WTC11 (cell line): ENCODE measurements around the gene ANKRD22. TPM values are rescaled to one million over a fixed set of nuclear protein-coding genes. Genes with fewer than 3 reads are reported as not detected.

Experiments
- ATAC-seq: fragments of 200-7000 bp; cut with Tn5 transposase; 2 replicates; pipeline ENCODE4 v1.10.0; 2021; ENCODE audit warnings: mild to moderate bottlenecking, moderate library complexity
- CTCF ChIA-PET: fragments of 300-600 bp; sonication (Branson Sonifier 250); formaldehyde crosslinking; loops from one replicate; lab custom pipeline; 2021; ENCODE audit warnings: antibody characterized with exemption; lab: Charles Lee
- POLR2A ChIA-PET: fragments of 350-600 bp; sonication (Branson Sonifier 250); formaldehyde crosslinking; loops from one replicate; lab custom pipeline; 2021; ENCODE audit warnings: antibody characterized with exemption; lab: Charles Lee
- DNase-seq: peaks from one replicate; pipeline ENCODE4 v3.0.0; 2021; ENCODE audit warnings: low spot score
- H3K27ac Mint-ChIP-seq: 2 replicates; pipeline ENCODE4 v1.8.0; 2021; ENCODE audit warnings: mixed read lengths
- H3K27me3 Mint-ChIP-seq: 2 replicates; pipeline ENCODE4 v1.8.0; 2021; ENCODE audit warnings: low read depth, mild to moderate bottlenecking, moderate library complexity, mixed read lengths
- H3K36me3 Mint-ChIP-seq: 2 replicates; pipeline ENCODE4 v1.8.0; 2021; ENCODE audit warnings: mixed read lengths
- H3K4me1 Mint-ChIP-seq: 2 replicates; pipeline ENCODE4 v1.8.0; 2022; ENCODE audit warnings: mixed read lengths
- H3K4me3 Mint-ChIP-seq: 2 replicates; pipeline ENCODE4 v1.8.0; 2021; ENCODE audit warnings: mild to moderate bottlenecking, moderate library complexity, mixed read lengths
- H3K9me3 Mint-ChIP-seq: 2 replicates; pipeline ENCODE4 v1.8.0; 2021; ENCODE audit warnings: mixed read lengths
- EMX1 ChIP-seq: fragments of 250-450 bp; sonication (Bioruptor Pico); IDR thresholded peaks from 2 replicates; pipeline ENCODE4 v1.8.0; 2021; ENCODE audit warnings: mild to moderate bottlenecking
- ETV6 ChIP-seq: sonication (generic); formaldehyde crosslinking; IDR thresholded peaks from 2 replicates; pipeline ENCODE4 v1.8.1; 2022; ENCODE audit warnings: mild to moderate bottlenecking, missing genetic modification reagents
- FOXJ3 ChIP-seq: sonication (generic); formaldehyde crosslinking; IDR thresholded peaks from 2 replicates; pipeline ENCODE4 v1.9.0; 2021; ENCODE audit warnings: missing genetic modification reagents, mild to moderate bottlenecking, borderline replicate concordance
- GTF2I ChIP-seq: fragments of 250-450 bp; sonication (Bioruptor Pico); conservative IDR thresholded peaks from 2 replicates; pipeline ENCODE4 v1.4.0; 2021; ENCODE audit warnings: mild to moderate bottlenecking
- JAZF1 ChIP-seq: fragments of 250-450 bp; sonication (Bioruptor Pico); IDR thresholded peaks from 2 replicates; pipeline ENCODE4 v1.9.0; 2021; ENCODE audit warnings: moderate library complexity, mild to moderate bottlenecking, inconsistent platforms
- MXD4 ChIP-seq: fragments of 250-450 bp; sonication (Bioruptor Pico); IDR thresholded peaks from 2 replicates; pipeline ENCODE4 v1.8.0; 2021; ENCODE audit warnings: mild to moderate bottlenecking, moderate library complexity, borderline replicate concordance
- NFYB ChIP-seq: sonication (generic); formaldehyde crosslinking; conservative IDR thresholded peaks from 2 replicates; pipeline ENCODE4 v1.8.0; 2022; ENCODE audit warnings: low read depth, missing genetic modification reagents
- NR3C1 ChIP-seq: sonication (generic); formaldehyde crosslinking; conservative IDR thresholded peaks from 2 replicates; pipeline ENCODE4 v1.8.1; 2023; ENCODE audit warnings: low read depth, mild to moderate bottlenecking, missing genetic modification reagents
- RORB ChIP-seq: fragments of 250-450 bp; sonication (Bioruptor Pico); IDR thresholded peaks from 2 replicates; pipeline ENCODE4 v1.9.0; 2021; ENCODE audit warnings: mild to moderate bottlenecking
- SP1 ChIP-seq: sonication (generic); formaldehyde crosslinking; conservative IDR thresholded peaks from 2 replicates; pipeline ENCODE4 v1.8.1; 2022; ENCODE audit warnings: missing genetic modification reagents
- ZNF138 ChIP-seq: sonication (generic); formaldehyde crosslinking; conservative IDR thresholded peaks from 2 replicates; pipeline ENCODE4 v1.8.1; 2022; ENCODE audit warnings: mild to moderate bottlenecking, moderate library complexity, missing genetic modification reagents
- ZNF232 ChIP-seq: sonication (generic); formaldehyde crosslinking; IDR thresholded peaks from 2 replicates; pipeline ENCODE4 v1.8.0; 2022; ENCODE audit warnings: mild to moderate bottlenecking, missing genetic modification reagents
- ZNF317 ChIP-seq: sonication (generic); formaldehyde crosslinking; IDR thresholded peaks from 2 replicates; pipeline ENCODE4 v1.8.1; 2023; ENCODE audit warnings: low read depth, mild to moderate bottlenecking, moderate library complexity, missing genetic modification reagents, borderline replicate concordance
- total RNA-seq: library from RNA; stranded (reverse); gene quantifications from 3 replicates; pipeline ENCODE4 v1.2.3, GENCODE V29; 2021
- TF ChIP-seq, protein P1 (sequence below): sonication (generic); formaldehyde crosslinking; IDR thresholded peaks from 2 replicates; pipeline ENCODE4 v1.8.1; 2022; ENCODE audit warnings: mild to moderate bottlenecking, missing genetic modification reagents, moderate library complexity, borderline replicate concordance
- TF ChIP-seq, protein P2 (sequence below): sonication (generic); formaldehyde crosslinking; IDR thresholded peaks from 2 replicates; pipeline ENCODE4 v1.8.1; 2023; ENCODE audit warnings: mild to moderate bottlenecking, missing genetic modification reagents, moderate library complexity
- TF ChIP-seq, protein P3 (sequence below): fragments of 250-450 bp; sonication (Bioruptor Pico); IDR thresholded peaks from 2 replicates; pipeline ENCODE4 v2.1.2; 2022; ENCODE audit warnings: mild to moderate bottlenecking, moderate library complexity
- TF ChIP-seq, protein P4 (sequence below): sonication (generic); formaldehyde crosslinking; IDR thresholded peaks from 2 replicates; pipeline ENCODE4 v1.8.1; 2023; ENCODE audit warnings: mild to moderate bottlenecking, moderate library complexity, missing genetic modification reagents
- TF ChIP-seq, protein P5 (sequence below): sonication (generic); formaldehyde crosslinking; IDR thresholded peaks from 2 replicates; pipeline ENCODE4 v1.8.0; 2022; ENCODE audit warnings: missing genetic modification reagents
- TF ChIP-seq, protein P6 (sequence below): sonication (generic); formaldehyde crosslinking; IDR thresholded peaks from 2 replicates; pipeline ENCODE4 v1.8.0; 2022; ENCODE audit warnings: mild to moderate bottlenecking, missing genetic modification reagents
- TF ChIP-seq, protein P7 (sequence below): sonication (generic); formaldehyde crosslinking; IDR thresholded peaks from 2 replicates; pipeline ENCODE4 v1.8.1; 2022; ENCODE audit warnings: mild to moderate bottlenecking, moderate library complexity, missing genetic modification reagents
- TF ChIP-seq, protein P8 (sequence below): fragments of 250-450 bp; sonication (Bioruptor Pico); IDR thresholded peaks from 2 replicates; pipeline ENCODE4 v1.9.0; 2021; ENCODE audit warnings: mild to moderate bottlenecking

The ANKRD22 gene
- total RNA-seq, 1 experiment from 2014 or later, result not detected

DNA sequence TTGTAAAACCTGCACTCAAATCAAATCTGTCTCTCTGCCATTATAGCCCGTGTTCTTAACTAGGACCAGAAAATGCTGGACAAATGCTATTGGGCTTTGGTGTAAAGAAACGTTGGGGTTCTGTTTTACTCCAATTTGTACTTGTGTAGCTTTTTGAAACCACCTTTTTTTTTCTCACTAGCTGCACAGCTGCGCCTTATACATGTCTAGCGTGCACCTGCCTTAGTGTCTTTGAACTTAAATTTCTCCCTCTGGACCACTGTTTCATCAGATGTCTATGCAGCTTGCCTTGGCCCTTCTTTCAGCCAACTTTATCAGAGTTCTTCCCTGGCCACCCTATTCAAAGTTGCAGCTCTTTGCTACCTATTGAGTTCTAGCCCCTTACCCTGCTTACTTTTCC is 42.0 kb downstream of the ANKRD22 start (continued):
- TF ChIP-seq GTF2I, result no peak
- TF ChIP-seq, protein P1, sequence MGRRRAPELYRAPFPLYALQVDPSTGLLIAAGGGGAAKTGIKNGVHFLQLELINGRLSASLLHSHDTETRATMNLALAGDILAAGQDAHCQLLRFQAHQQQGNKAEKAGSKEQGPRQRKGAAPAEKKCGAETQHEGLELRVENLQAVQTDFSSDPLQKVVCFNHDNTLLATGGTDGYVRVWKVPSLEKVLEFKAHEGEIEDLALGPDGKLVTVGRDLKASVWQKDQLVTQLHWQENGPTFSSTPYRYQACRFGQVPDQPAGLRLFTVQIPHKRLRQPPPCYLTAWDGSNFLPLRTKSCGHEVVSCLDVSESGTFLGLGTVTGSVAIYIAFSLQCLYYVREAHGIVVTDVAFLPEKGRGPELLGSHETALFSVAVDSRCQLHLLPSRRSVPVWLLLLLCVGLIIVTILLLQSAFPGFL, result no peak
- TF ChIP-seq RORB (CRISPR knock-in tag), result no peak
- TF ChIP-seq EMX1 (CRISPR knock-in tag), result no peak
- no peak for TF ChIP-seq ZNF138 (CRISPR knock-in tag)

DNA sequence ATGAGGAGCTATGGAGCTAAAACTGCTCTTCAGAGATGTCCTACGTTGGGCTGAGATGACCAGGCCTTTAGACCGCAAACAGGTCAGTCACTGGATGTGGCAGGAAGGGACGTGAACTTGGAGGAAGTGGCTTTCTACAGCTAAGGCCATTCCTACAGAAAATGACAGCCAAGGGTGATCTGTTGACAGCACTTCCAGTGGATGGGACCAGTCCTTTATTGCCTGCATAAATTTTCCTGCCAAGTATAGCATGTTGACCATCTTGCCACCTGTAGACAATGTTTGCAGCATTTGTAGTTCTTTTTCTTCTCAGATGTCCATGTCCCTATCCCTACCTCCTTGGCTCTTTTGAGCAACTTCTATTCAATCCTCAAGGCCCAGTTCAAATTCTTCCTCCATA is 45.7 kb downstream of the ANKRD22 start:
- H3K36me3 Mint-ChIP-seq, result no peaks in the 10 kb centered on the region
- TF ChIP-seq, protein P2, sequence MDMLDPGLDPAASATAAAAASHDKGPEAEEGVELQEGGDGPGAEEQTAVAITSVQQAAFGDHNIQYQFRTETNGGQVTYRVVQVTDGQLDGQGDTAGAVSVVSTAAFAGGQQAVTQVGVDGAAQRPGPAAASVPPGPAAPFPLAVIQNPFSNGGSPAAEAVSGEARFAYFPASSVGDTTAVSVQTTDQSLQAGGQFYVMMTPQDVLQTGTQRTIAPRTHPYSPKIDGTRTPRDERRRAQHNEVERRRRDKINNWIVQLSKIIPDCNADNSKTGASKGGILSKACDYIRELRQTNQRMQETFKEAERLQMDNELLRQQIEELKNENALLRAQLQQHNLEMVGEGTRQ (CRISPR knock-in tag), result no peak
- TF ChIP-seq FOXJ3 (no peak), ETV6 (no peak), ZNF232 (CRISPR knock-in tag) (no peak), JAZF1 (CRISPR knock-in tag) (no peak), NFYB (no peak), NR3C1 (CRISPR knock-in tag) (no peak), MXD4 (CRISPR knock-in tag) (no peak), ZNF317 (no peak), SP1 (CRISPR knock-in tag) (no peak)
- TF ChIP-seq, protein P3, sequence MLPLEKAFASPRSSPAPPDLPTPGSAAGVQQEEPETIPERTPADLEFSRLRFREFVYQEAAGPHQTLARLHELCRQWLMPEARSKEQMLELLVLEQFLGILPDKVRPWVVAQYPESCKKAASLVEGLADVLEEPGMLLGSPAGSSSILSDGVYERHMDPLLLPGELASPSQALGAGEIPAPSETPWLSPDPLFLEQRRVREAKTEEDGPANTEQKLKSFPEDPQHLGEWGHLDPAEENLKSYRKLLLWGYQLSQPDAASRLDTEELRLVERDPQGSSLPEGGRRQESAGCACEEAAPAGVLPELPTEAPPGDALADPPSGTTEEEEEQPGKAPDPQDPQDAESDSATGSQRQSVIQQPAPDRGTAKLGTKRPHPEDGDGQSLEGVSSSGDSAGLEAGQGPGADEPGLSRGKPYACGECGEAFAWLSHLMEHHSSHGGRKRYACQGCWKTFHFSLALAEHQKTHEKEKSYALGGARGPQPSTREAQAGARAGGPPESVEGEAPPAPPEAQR (CRISPR knock-in tag), result no peak
- TF ChIP-seq, protein P4, sequence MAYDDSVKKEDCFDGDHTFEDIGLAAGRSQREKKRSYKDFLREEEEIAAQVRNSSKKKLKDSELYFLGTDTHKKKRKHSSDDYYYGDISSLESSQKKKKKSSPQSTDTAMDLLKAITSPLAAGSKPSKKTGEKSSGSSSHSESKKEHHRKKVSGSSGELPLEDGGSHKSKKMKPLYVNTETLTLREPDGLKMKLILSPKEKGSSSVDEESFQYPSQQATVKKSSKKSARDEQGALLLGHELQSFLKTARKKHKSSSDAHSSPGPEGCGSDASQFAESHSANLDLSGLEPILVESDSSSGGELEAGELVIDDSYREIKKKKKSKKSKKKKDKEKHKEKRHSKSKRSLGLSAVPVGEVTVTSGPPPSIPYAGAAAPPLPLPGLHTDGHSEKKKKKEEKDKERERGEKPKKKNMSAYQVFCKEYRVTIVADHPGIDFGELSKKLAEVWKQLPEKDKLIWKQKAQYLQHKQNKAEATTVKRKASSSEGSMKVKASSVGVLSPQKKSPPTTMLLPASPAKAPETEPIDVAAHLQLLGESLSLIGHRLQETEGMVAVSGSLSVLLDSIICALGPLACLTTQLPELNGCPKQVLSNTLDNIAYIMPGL, result no peak
- TF ChIP-seq, protein P5, sequence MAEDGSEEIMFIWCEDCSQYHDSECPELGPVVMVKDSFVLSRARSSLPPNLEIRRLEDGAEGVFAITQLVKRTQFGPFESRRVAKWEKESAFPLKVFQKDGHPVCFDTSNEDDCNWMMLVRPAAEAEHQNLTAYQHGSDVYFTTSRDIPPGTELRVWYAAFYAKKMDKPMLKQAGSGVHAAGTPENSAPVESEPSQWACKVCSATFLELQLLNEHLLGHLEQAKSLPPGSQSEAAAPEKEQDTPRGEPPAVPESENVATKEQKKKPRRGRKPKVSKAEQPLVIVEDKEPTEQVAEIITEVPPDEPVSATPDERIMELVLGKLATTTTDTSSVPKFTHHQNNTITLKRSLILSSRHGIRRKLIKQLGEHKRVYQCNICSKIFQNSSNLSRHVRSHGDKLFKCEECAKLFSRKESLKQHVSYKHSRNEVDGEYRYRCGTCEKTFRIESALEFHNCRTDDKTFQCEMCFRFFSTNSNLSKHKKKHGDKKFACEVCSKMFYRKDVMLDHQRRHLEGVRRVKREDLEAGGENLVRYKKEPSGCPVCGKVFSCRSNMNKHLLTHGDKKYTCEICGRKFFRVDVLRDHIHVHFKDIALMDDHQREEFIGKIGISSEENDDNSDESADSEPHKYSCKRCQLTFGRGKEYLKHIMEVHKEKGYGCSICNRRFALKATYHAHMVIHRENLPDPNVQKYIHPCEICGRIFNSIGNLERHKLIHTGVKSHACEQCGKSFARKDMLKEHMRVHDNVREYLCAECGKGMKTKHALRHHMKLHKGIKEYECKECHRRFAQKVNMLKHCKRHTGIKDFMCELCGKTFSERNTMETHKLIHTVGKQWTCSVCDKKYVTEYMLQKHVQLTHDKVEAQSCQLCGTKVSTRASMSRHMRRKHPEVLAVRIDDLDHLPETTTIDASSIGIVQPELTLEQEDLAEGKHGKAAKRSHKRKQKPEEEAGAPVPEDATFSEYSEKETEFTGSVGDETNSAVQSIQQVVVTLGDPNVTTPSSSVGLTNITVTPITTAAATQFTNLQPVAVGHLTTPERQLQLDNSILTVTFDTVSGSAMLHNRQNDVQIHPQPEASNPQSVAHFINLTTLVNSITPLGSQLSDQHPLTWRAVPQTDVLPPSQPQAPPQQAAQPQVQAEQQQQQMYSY (CRISPR knock-in tag), result no peak
- TF ChIP-seq, protein P6, sequence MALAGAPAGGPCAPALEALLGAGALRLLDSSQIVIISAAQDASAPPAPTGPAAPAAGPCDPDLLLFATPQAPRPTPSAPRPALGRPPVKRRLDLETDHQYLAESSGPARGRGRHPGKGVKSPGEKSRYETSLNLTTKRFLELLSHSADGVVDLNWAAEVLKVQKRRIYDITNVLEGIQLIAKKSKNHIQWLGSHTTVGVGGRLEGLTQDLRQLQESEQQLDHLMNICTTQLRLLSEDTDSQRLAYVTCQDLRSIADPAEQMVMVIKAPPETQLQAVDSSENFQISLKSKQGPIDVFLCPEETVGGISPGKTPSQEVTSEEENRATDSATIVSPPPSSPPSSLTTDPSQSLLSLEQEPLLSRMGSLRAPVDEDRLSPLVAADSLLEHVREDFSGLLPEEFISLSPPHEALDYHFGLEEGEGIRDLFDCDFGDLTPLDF (CRISPR knock-in tag), result no peak
- TF ChIP-seq, protein P7, sequence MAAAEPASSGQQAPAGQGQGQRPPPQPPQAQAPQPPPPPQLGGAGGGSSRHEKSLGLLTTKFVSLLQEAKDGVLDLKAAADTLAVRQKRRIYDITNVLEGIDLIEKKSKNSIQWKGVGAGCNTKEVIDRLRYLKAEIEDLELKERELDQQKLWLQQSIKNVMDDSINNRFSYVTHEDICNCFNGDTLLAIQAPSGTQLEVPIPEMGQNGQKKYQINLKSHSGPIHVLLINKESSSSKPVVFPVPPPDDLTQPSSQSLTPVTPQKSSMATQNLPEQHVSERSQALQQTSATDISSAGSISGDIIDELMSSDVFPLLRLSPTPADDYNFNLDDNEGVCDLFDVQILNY (CRISPR knock-in tag), result no peak
- TF ChIP-seq, protein P8, sequence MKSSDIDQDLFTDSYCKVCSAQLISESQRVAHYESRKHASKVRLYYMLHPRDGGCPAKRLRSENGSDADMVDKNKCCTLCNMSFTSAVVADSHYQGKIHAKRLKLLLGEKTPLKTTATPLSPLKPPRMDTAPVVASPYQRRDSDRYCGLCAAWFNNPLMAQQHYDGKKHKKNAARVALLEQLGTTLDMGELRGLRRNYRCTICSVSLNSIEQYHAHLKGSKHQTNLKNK, result no peak
- TF ChIP-seq, protein P1, result no peak
- TF ChIP-seq, all 79 proteins: peak for 0
- Mint-ChIP-seq H3K9me3 (no peaks in the 10 kb centered on the region), H3K27ac (no peak overlapping the region), H3K27me3 (peaks cover 20% of the 10 kb centered on the region), H3K4me1 (peaks cover 10% of the 10 kb centered on the region), H3K4me3 (no peak overlapping the region)
- DNase-seq, result no peak
- POLR2A ChIA-PET, result no interaction called here
- CTCF ChIA-PET, result interaction anchor here (3.1 kb wide), 1 partner anchor 78 kb away, joined by 21 read pairs; no protein-coding TSS in a partner anchor
- ATAC-seq, result no peak
